Small intestine (tissue), 7 donors: ENCODE results near the gene DCDC2C. TPM values are rescaled to one million over a fixed set of nuclear protein-coding genes. Genes with fewer than 3 reads are reported as not detected.

Experiments
- DNase-seq, 2 donors: peaks; one replicate each; pipeline versions ENCODE4 v3.0.0 to v3.0.0-alpha.2; 2013
- FAIRE-seq: peaks from 2 replicates; lab custom pipeline; 2012; peaks lifted over from hg19 to GRCh38; lab: Jason Lieb, UNC
- H3K27ac ChIP-seq, 3 donors: one replicate each; pipeline ENCODE4 v1.5.1; 2013; ENCODE audit warnings: low read length in 2 of 3, mild to moderate bottlenecking in 2 of 3, control low read depth in 1 of 3, inconsistent platforms in 1 of 3, low read depth in 1 of 3, moderate library complexity in 1 of 3
- H3K27me3 ChIP-seq, 3 donors: one replicate each; pipeline ENCODE4 v1.6.1; 2013; ENCODE audit warnings: low read length in 3 of 3, inconsistent platforms in 1 of 3; ENCODE audit not compliant: control insufficient read depth in 3 of 3, insufficient read depth in 3 of 3
- H3K36me3 ChIP-seq, 3 donors: one replicate each; pipeline ENCODE4 v1.6.1; 2013; ENCODE audit warnings: low read length in 3 of 3, inconsistent platforms in 1 of 3, low read depth in 1 of 3, mild to moderate bottlenecking in 1 of 3, moderate library complexity in 1 of 3; ENCODE audit not compliant: control insufficient read depth in 3 of 3, insufficient read depth in 2 of 3
- H3K4me1 ChIP-seq, 3 donors: one replicate each; pipeline ENCODE4 v1.6.1; 2013; ENCODE audit warnings: low read length in 2 of 3, inconsistent platforms in 1 of 3, low read depth in 1 of 3, mild to moderate bottlenecking in 1 of 3, moderate library complexity in 1 of 3; ENCODE audit not compliant: control insufficient read depth in 3 of 3, insufficient read depth in 2 of 3
- H3K4me3 ChIP-seq, 3 donors: one replicate each; pipeline ENCODE4 v1.5.1; 2013; ENCODE audit warnings: low read length in 3 of 3, control low read depth in 1 of 3, inconsistent platforms in 1 of 3, low read depth in 1 of 3, mild to moderate bottlenecking in 1 of 3, moderate library complexity in 1 of 3
- H3K9me3 ChIP-seq, 2 donors: one replicate each; pipeline ENCODE4 v1.6.1; 2013; ENCODE audit warnings: low read depth in 1 of 2, low read length in 1 of 2; ENCODE audit not compliant: control insufficient read depth in 2 of 2, insufficient read depth in 1 of 2
- WGBS, 3 donors: extraction: QIAGEN DNeasy Blood & Tissue Kit; methylation state at CpG; one replicate each; pipeline ENCODE4 v1.1.7; 2013; 5-methylcytosine and 5-hydroxymethylcytosine counted together
- polyA plus RNA-seq, 4 donors: library from polyadenylated mRNA; stranded (reverse) in 3 of 4; unstranded in 1 of 4; fragments of 200-250 nt in 3 of 4; fragments of 120-200 nt in 1 of 4; gene quantifications; one replicate each; pipeline versions ENCODE4 v1.2.1 to v1.2.3, GENCODE V29; 2013
- donor health status: healthy with polysubstance abuse.
- donor health status: control.
- donor health status: control.
- donor health status: Bipolar disorder and iron deficiency.
- donor health status: healthy.

The DCDC2C gene
- polyA plus RNA-seq, 4 donors: not detected

DNA sequence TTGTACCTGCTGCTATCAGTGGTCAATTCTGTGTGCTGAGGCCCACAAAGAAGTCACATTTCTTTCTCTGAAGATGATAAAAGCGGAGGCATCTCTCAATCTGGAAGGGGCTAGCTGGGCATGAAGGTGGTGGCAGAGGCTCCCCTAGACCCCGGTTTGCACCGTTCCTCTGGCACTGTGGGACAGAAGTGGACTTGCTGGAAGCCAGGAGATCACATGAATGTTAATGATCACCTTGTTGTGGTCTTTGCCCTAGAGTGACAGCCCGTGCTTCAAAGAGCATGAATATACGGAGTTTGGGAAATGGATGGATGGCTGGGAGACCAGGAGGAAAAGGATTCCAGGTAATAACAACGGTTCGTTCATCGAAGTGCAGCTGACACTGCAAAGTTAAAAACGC is 25.2 kb upstream of the DCDC2C start:
- Histone ChIP-seq H3K27me3 (no peaks in the 10 kb centered on the region), H3K4me1 (no peaks in the 10 kb centered on the region), H3K9me3 (no peaks in the 10 kb centered on the region), H3K27ac (no peak overlapping the region), H3K4me3 (no peak overlapping the region), H3K36me3 (no peaks in the 10 kb centered on the region)
- DNase-seq (no peak), FAIRE-seq (no peak)
- 57 to 84% (median 71%) methylated on average over 9 of the region's 9 CpGs for WGBS, 3 donors

DNA sequence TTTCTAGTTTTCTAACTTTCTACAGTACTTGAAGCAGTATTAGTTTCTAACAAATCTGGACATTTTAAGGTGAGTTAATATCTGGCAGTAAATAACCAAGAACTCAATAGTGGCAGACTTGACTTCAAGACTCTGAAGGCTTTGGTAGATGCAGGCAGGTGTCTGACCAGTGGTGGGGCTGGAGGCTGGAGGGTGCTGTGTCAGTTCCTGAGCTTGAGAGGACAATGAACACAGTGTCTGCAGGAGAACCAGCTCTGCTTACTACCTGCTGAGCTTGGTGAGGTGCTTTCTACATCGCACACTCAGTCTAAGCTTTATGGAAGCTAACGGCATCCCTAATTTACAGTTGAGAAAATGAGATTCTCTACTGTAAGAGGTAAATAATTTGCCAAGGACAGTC is 24.2 kb upstream of the DCDC2C start:
- no peak for FAIRE-seq
- Histone ChIP-seq H3K36me3 (no peaks in the 10 kb centered on the region), H3K27me3 (no peaks in the 10 kb centered on the region), H3K27ac (no peak overlapping the region), H3K4me3 (no peak overlapping the region), H3K4me1 (no peaks in the 10 kb centered on the region), H3K9me3 (no peaks in the 10 kb centered on the region)
- DNase-seq: no peak
- WGBS, 3 donors: 90 to 96% (median 92%) methylated on average over 2 of the region's 2 CpGs

GRCh38 chr2:3679616-3680393 is 23.6 kb upstream of the DCDC2C start:
- Histone ChIP-seq H3K4me3 (no peak overlapping the region), H3K27ac (no peak overlapping the region), H3K36me3 (no peaks in the 10 kb centered on the region), H3K27me3 (no peaks in the 10 kb centered on the region), H3K4me1 (no peaks in the 10 kb centered on the region), H3K9me3 (no peaks in the 10 kb centered on the region)
- FAIRE-seq (no peak), DNase-seq (no peak)
- WGBS, 3 donors: 83 to 90% (median 85%) methylated on average over 23 of the region's 23 CpGs

DNA sequence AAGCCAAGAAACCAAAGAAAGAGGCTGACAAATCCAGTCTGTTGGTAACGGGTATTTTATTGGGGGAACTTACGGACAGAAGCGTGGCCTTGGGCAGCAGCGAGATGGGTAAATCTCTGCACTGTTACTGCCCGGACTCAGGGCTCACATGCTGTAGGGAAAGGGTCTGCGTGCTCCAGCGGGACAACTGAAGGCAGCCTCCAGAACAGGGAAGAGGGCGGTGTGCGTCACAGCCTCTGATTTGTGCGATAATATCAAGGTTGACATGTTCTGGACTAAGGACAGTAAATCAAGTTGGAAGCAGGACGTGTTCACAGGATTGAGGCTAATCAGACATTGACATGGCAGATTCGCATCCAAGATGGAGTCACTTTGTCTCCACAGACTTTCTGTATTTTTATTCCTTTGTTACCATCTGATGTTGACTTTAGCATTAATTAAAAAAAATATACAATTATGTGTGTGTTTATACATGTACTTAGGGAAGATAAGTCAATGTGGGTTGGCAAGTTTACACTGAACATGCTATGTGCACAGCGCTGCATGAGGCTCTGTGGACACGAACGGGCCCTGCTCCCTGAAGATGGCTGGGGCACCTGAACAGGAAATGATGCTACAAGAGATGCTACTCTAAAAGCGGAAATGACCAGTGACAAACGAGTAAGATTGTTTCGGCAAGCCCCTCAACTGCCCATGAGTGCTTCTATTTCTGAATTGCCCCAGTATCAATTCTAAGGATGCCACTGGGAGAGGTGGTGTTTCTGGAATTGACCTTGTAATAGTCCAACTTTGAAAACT is 22.6 kb upstream of the DCDC2C start:
- H3K9me3 ChIP-seq: no peaks in the 10 kb centered on the region
- H3K27ac ChIP-seq: no peak overlapping the region
- no peaks in the 10 kb centered on the region for H3K36me3 ChIP-seq
- WGBS, 3 donors: 89 to 90% (median 89%) methylated on average over 18 of the region's 18 CpGs
- H3K4me3 ChIP-seq: no peak overlapping the region
- H3K4me1 ChIP-seq: no peaks in the 10 kb centered on the region
- H3K27me3 ChIP-seq: no peaks in the 10 kb centered on the region
- DNase-seq (no peak), FAIRE-seq (no peak)

DNA sequence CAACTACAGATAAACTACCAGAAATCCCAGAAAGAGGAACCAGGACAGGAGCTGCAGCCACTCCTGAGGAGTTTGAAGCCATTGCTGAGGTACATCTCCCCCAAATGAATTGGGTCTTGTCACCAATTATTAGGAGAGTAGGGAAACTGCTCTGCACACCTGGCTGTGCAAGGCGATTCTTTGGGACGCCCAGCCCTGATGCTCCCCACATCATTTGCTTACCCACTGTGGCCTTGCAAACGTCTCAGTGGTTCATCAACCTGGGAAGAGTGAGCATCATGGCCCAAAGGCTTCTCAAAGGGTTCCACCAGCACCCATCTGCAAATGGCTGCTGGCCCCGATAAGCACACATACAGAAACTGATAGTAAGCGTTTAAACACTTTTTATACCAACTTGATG is 21.8 kb upstream of the DCDC2C start:
- Histone ChIP-seq H3K36me3 (no peaks in the 10 kb centered on the region), H3K27ac (no peak overlapping the region), H3K27me3 (no peaks in the 10 kb centered on the region), H3K9me3 (no peaks in the 10 kb centered on the region), H3K4me3 (no peak overlapping the region), H3K4me1 (no peaks in the 10 kb centered on the region)
- whole genome bisulfite sequencing, 3 donors: 76 to 86% (median 77%) methylated on average over 5 of the region's 5 CpGs
- DNase-seq: no peak
- FAIRE-seq: no peak

- WGBS, 3 donors: 77 to 89% (median 84%) methylated on average over 6 of the region's 6 CpGs
- DNase-seq: no peak
- FAIRE-seq: no peak
Measured at GRCh38 chr2:3682811-3683210, 20.6 kb upstream of the DCDC2C start.

DNA sequence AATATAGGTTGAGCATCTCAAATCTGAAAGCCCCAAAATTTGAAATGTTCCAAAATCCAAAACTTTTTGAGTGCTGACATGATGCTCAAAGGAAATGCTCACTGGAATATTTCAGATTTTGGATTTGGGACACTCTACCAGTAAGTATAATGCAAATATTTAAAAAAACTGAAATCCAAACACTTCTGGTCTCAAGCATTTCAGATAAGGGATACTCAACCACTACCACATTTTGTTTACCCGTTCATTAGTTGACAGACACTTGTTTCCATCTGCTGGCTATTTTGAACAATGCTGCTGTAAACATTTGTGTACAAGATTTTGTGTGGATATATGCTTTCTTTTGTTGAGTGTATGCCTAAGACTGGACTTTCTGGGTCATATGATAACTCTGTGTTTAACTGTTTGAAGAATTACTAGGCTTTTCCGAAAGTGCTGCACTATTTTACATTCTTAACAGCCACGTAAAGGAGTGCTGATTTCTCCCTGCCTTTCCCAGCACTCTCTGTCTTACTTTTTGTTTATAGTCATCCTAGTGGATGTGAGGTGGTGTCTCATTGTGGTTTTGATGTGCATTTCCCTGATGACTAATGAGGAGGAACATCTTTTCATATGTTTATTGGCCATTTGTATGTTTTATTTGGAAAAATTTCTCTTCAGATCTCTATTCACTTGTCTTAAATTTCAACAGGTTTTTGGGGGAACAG is 19.5 kb upstream of the DCDC2C start:
- 37 to 43% (median 42%) methylated on average over 3 of the region's 3 CpGs for WGBS, 3 donors
- no peaks in the 10 kb centered on the region for H3K9me3 ChIP-seq
- H3K36me3 ChIP-seq: no peaks in the 10 kb centered on the region
- no peak for FAIRE-seq
- no peak overlapping the region for H3K27ac ChIP-seq
- H3K27me3 ChIP-seq: no peaks in the 10 kb centered on the region
- no peak for DNase-seq
- H3K4me1 ChIP-seq: no peaks in the 10 kb centered on the region
- no peak overlapping the region for H3K4me3 ChIP-seq

More at GRCh38 chr2:3682811-3683210, 20.6 kb upstream of the DCDC2C start:
- H3K4me3 ChIP-seq: no peak overlapping the region
- no peaks in the 10 kb centered on the region for H3K4me1 ChIP-seq
- no peak overlapping the region for H3K27ac ChIP-seq
- no peaks in the 10 kb centered on the region for H3K27me3 ChIP-seq
- no peaks in the 10 kb centered on the region for H3K9me3 ChIP-seq
- H3K36me3 ChIP-seq: no peaks in the 10 kb centered on the region

GRCh38 chr2:3689998-3690748 is 13.2 kb upstream of the DCDC2C start:
- Histone ChIP-seq H3K4me3 (no peak overlapping the region), H3K4me1 (no peaks in the 10 kb centered on the region), H3K36me3 (no peaks in the 10 kb centered on the region), H3K27ac (no peak overlapping the region), H3K27me3 (peaks cover 0 to 3% (median 0%) of the 10 kb centered on the region in 3 donors), H3K9me3 (peaks cover 0 to 3% of the 10 kb centered on the region in 2 donors)
- FAIRE-seq (peak; percentile 53), DNase-seq (no peak)
